ENCODE measurements around the gene TNFSF10. TPM values are rescaled to one million over a fixed set of nuclear protein-coding genes. Genes with fewer than 3 reads are reported as not detected.

The TNFSF10 gene
- total RNA-seq, 2 experiments from 2014 or later = 5.1 to 6.8 TPM

GRCh38 chr3:172536505-172536904, 13.3 kb upstream of the TNFSF10 start:
- no peak overlapping the region for H3K4me2 ChIP-seq (ENCODE audit: low read length)
- H3K9me3 ChIP-seq (ENCODE audit: low read length) = no peaks in the 10 kb centered on the region
- ChIA-PET POLR2A (no interaction called here), CTCF (ENCODE audit: unreplicated experiment) (no interaction called here)
- DNase-seq (ENCODE audit: low spot score) = no peak
- H3K9me2 ChIP-seq (ENCODE audit: insufficient read depth, low read length) = no peaks in the 10 kb centered on the region
- no peak overlapping the region; the same call in 1 of the 2 replicates for H2AFZ ChIP-seq (ENCODE audit: low read length)
- no peaks in the 10 kb centered on the region for H3K79me2 ChIP-seq (ENCODE audit: insufficient read depth, low read depth, low read length)
- H3K4me3 ChIP-seq (ENCODE audit: low read depth, low read length, poor library complexity, severe bottlenecking) = no peak overlapping the region
- TF ChIP-seq CTCF (conservative IDR thresholded peaks at IDR 0.05; ENCODE audit: low read length) = no peak
- no peak for TF ChIP-seq EZH2phosphoT487 (IDR thresholded peaks at IDR 0.05; ENCODE audit: borderline replicate concordance, low read depth, low read length)
- intact Hi-C loops (cut with micrococcal nuclease; ENCODE audit: unreplicated experiment) = no loop called here
- no peak overlapping the region for H3K27ac ChIP-seq (ENCODE audit: low read depth, low read length, poor library complexity, severe bottlenecking)
- no TSS peak for BruUV-seq (replicated peaks)
- no peaks in the 10 kb centered on the region for H3K36me3 ChIP-seq (ENCODE audit: insufficient read depth, low read length)
- H4K20me1 ChIP-seq (ENCODE audit: insufficient read depth, low read length) = no peaks in the 10 kb centered on the region
- peaks cover 10% of the 10 kb centered on the region for H3K4me1 ChIP-seq (ENCODE audit: insufficient read depth, low read length, poor library complexity, severe bottlenecking)

DNA sequence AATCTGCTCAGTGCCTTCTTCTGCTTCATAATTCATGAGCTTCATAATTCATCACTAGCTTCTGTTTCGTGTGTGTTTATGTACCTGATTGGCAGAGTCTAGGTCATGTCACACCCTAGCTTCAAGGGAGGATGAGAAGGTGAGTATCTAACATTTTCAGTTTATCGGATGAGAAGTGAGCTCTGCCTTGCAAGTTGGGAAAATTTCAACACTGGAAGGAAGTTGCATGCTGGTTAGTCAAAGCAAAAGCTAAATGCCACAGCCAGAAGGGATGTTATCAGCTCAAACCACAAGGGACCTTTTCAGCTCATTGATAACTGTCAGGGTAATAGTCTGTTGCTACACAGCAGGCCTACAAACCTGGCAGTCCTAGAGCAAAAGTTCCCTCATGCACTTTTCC, 7.3 kb upstream of the TNFSF10 start:
- POLR2A ChIA-PET = interaction anchor here (0.6 to 1.4 kb wide), 3 partner anchors 8 to 877 kb away, joined by 3 to 7 read pairs (median 6); no protein-coding TSS in a partner anchor

More for the DNA sequence above, 7.3 kb upstream of the TNFSF10 start:
- H3K36me3 ChIP-seq (ENCODE audit: insufficient read depth, low read length) = no peaks in the 10 kb centered on the region
- no peaks in the 10 kb centered on the region for H3K9me2 ChIP-seq (ENCODE audit: insufficient read depth, low read length)
- H3K27ac ChIP-seq (ENCODE audit: low read depth, low read length, poor library complexity, severe bottlenecking) = no peak overlapping the region
- no peaks in the 10 kb centered on the region for H3K4me1 ChIP-seq (ENCODE audit: insufficient read depth, low read length, poor library complexity, severe bottlenecking)
- no peak overlapping the region for H3K4me2 ChIP-seq (ENCODE audit: low read length)
- no peak for DNase-seq (ENCODE audit: low spot score)
- H3K79me2 ChIP-seq (ENCODE audit: insufficient read depth, low read depth, low read length) = no peaks in the 10 kb centered on the region
- TF ChIP-seq EZH2phosphoT487 (IDR thresholded peaks at IDR 0.05; ENCODE audit: borderline replicate concordance, low read depth, low read length) = no peak
- no peak for TF ChIP-seq CTCF (conservative IDR thresholded peaks at IDR 0.05; ENCODE audit: low read length)
- BruUV-seq (replicated peaks) = no TSS peak
- no peaks in the 10 kb centered on the region for H4K20me1 ChIP-seq (ENCODE audit: insufficient read depth, low read length)
- no peaks in the 10 kb centered on the region for H3K9me3 ChIP-seq (ENCODE audit: low read length)
- no peak overlapping the region for H3K4me3 ChIP-seq (ENCODE audit: low read depth, low read length, poor library complexity, severe bottlenecking)
- CTCF ChIA-PET (ENCODE audit: unreplicated experiment) = no interaction called here
- intact Hi-C loops (cut with micrococcal nuclease; ENCODE audit: unreplicated experiment) = no loop called here
- no peak overlapping the region for H2AFZ ChIP-seq (ENCODE audit: low read length)

All from OCI-LY7 (cell line).